NB4 (cell line): ENCODE data around the gene RYR2.

Experiments
- DNase-seq: peaks from one replicate; pipeline ENCODE4 v3.0.0; 2010; ENCODE audit warnings: low read depth
- H3K4me3 ChIP-seq: one replicate; pipeline ENCODE4 v1.5.1; 2011; ENCODE audit warnings: mild to moderate bottlenecking, low read depth, low read length, moderate library complexity
- CTCF ChIP-seq: IDR thresholded peaks from one replicate; pipeline ENCODE4 v1.5.1; 2012; ENCODE audit warnings: low read depth, low read length
- MAX ChIP-seq: IDR thresholded peaks from 2 replicates; pipeline ENCODE4 v1.6.1; 2011; ENCODE audit warnings: low read depth, low read length
- MYC ChIP-seq: IDR thresholded peaks from 2 replicates; pipeline ENCODE4 v1.6.1; 2011; ENCODE audit warnings: low read depth, low read length
- POLR2A ChIP-seq: IDR thresholded peaks from 2 replicates; pipeline ENCODE4 v1.6.1; 2011; ENCODE audit warnings: mild to moderate bottlenecking; ENCODE audit not compliant: insufficient read length; ENCODE audit errors: extremely low read depth

The RYR2 gene

GRCh38 chr1:237318748-237319147, 276.8 kb downstream of the RYR2 start:
- TF ChIP-seq MYC = no peak
- TF ChIP-seq CTCF = no peak
- TF ChIP-seq POLR2A = no peak
- no peak for TF ChIP-seq MAX
- no peak for DNase-seq
- H3K4me3 ChIP-seq = no peak overlapping the region

- H3K4me3 ChIP-seq = no peak overlapping the region
- no peak for DNase-seq
- TF ChIP-seq MYC (no peak), POLR2A (no peak), MAX (no peak), CTCF (no peak)
Measured at GRCh38 chr1:237320890-237321289, 278.9 kb downstream of the RYR2 start.

GRCh38 chr1:237324226-237324625, 282.2 kb downstream of the RYR2 start:
- no peak overlapping the region for H3K4me3 ChIP-seq
- no peak for DNase-seq
- no peak for TF ChIP-seq MAX
- TF ChIP-seq POLR2A = no peak
- no peak for TF ChIP-seq MYC
- no peak for TF ChIP-seq CTCF

GRCh38 chr1:237327061-237327460, 285.1 kb downstream of the RYR2 start:
- H3K4me3 ChIP-seq = no peak overlapping the region
- DNase-seq = no peak
- TF ChIP-seq MYC (no peak), POLR2A (no peak), CTCF (no peak), MAX (no peak)

GRCh38 chr1:237340892-237341291, 298.9 kb downstream of the RYR2 start:
- H3K4me3 ChIP-seq = no peak overlapping the region
- DNase-seq = no peak
- no peak for TF ChIP-seq POLR2A

GRCh38 chr1:237341391-237341790, 299.4 kb downstream of the RYR2 start:
- TF ChIP-seq MYC (no peak), POLR2A (no peak), CTCF (no peak), MAX (no peak)
- H3K4me3 ChIP-seq = no peak overlapping the region
- DNase-seq = no peak
